HG02759 (cell line): Measurements from ENCODE around the gene TSHR.

ENCODE experiments used
- ATAC-seq: cut with Tn5 transposase; IDR thresholded peaks from one replicate; pipeline ENCODE4 v1.9.1; 2021; ENCODE audit warnings: mild to moderate bottlenecking, moderate library complexity; ENCODE audit not compliant: unreplicated experiment

The TSHR gene

GRCh38 chr14:81127785-81128184, 172.4 kb downstream of the TSHR start:
- ATAC-seq, result no peak

- ATAC-seq, result no peak
Measured at GRCh38 chr14:81129242-81129641, 173.8 kb downstream of the TSHR start.

GRCh38 chr14:81132468-81132867, 177.0 kb downstream of the TSHR start:
- ATAC-seq, result no peak

GRCh38 chr14:81133400-81133799, 178.0 kb downstream of the TSHR start:
- ATAC-seq, result no peak

GRCh38 chr14:81137316-81137715, 181.9 kb downstream of the TSHR start:
- ATAC-seq, result no peak

- no peak for ATAC-seq
Measured at GRCh38 chr14:81138429-81138828, 183.0 kb downstream of the TSHR start.

GRCh38 chr14:81141426-81141825, 186.0 kb downstream of the TSHR start:
- ATAC-seq, result no peak

GRCh38 chr14:81143793-81144192, 188.4 kb downstream of the TSHR start:
- ATAC-seq, result no peak

GRCh38 chr14:81144824-81145603, 189.6 kb downstream of the TSHR start:
- ATAC-seq, result no peak

- no peak for ATAC-seq
Measured at GRCh38 chr14:81147140-81147897, 191.9 kb downstream of the TSHR start.

- no peak for ATAC-seq
Measured at GRCh38 chr14:81148635-81149034, 193.2 kb downstream of the TSHR start.

- ATAC-seq, result no peak
Measured at GRCh38 chr14:81153187-81153586, 197.8 kb downstream of the TSHR start.

GRCh38 chr14:81157431-81157830, 202.0 kb downstream of the TSHR start:
- no peak for ATAC-seq

- no peak for ATAC-seq
Measured at GRCh38 chr14:81161088-81161487, 205.7 kb downstream of the TSHR start.

GRCh38 chr14:81161749-81162148, 206.3 kb downstream of the TSHR start:
- ATAC-seq, result no peak

- no peak for ATAC-seq
Measured at GRCh38 chr14:81162941-81163340, 207.5 kb downstream of the TSHR start.

GRCh38 chr14:81164167-81164774, 208.8 kb downstream of the TSHR start:
- ATAC-seq, result peak; percentile 95

- ATAC-seq, result no peak
Measured at GRCh38 chr14:81165188-81165587, 209.8 kb downstream of the TSHR start.

- no peak for ATAC-seq
Measured at GRCh38 chr14:81166121-81166520, 210.7 kb downstream of the TSHR start.

GRCh38 chr14:81169267-81169666, 213.8 kb downstream of the TSHR start:
- ATAC-seq, result no peak

- peak; percentile 22 for ATAC-seq
Measured at GRCh38 chr14:81169711-81170103, 214.3 kb downstream of the TSHR start.
